Activated T-helper 1 cell treated with Interleukin-2 at 50 U/mL for 16 hours (primary cell): Measurements from ENCODE around the gene HOXC12.

Source experiments
- DNase-seq: peaks from one replicate; pipeline ENCODE4 v3.0.0-alpha.2; 2020; ENCODE audit warnings: low read depth

The HOXC12 gene

GRCh38 chr12:53954694-53955035, at the start of gene HOXC12:
HOXC12 (plus strand) TSS chr12:53954903; CDS start chr12:53954930, 27 bp downstream.
- DNase-seq = no peak

DNA sequence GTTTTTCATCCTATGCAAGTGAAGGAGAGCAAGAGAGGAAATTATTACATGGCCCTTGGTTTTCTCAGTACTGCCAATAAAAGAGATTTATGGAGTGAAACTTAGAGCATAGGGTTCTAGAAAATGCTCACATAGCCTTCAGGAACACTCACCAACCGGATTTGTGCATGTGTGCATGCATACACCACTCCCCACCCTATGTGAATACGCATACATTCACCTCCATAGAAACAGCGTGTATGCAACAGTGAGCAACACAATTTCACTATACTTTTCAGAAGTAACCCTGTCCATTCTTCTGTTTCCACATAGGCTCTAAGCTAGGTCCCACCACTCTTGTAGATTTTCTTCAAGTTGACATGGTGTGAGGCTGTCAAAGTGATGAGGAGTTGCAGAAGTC, 47.6 kb upstream of the HOXC12 start:
- no peak for DNase-seq

DNA sequence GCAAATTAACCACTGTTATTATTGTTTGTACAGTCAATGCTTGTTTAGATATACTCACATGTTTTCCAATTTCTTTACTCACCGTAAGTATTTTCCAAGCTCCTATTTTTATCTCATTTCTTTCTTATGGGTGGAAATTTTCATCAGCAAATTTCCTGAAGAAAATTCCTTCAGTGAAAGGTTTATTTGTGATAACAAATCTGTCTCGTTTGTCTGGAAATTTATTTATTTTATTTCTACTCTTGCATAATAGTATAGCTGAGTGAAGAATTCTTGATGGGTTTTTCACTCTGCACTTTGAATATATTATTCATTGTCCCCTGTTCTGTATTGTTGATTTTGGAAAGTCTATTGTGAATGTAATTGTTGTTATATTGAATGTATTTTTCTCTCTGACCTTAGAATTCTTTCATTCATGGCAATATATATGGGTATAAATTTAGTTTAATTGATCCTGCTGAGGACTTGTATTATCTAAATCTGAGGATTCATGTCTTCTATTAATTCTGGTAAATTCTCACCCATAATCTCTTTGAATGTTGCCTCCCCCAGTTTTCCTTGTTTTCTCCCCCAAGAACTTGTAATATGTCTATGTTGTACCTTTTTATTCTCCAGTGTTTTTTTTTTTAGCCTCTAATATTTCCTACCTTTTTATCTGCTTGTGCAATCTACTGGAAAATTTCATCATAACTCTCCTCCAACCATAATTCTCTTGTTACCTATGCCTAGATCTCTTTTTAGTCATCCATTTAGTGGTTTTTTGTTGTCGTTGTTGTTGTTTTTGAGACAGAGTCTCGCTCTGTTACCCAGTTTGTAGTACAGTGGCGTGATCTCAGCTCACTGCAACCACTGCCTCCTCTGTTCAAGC, 37.7 kb upstream of the HOXC12 start:
- DNase-seq = no peak

DNA sequence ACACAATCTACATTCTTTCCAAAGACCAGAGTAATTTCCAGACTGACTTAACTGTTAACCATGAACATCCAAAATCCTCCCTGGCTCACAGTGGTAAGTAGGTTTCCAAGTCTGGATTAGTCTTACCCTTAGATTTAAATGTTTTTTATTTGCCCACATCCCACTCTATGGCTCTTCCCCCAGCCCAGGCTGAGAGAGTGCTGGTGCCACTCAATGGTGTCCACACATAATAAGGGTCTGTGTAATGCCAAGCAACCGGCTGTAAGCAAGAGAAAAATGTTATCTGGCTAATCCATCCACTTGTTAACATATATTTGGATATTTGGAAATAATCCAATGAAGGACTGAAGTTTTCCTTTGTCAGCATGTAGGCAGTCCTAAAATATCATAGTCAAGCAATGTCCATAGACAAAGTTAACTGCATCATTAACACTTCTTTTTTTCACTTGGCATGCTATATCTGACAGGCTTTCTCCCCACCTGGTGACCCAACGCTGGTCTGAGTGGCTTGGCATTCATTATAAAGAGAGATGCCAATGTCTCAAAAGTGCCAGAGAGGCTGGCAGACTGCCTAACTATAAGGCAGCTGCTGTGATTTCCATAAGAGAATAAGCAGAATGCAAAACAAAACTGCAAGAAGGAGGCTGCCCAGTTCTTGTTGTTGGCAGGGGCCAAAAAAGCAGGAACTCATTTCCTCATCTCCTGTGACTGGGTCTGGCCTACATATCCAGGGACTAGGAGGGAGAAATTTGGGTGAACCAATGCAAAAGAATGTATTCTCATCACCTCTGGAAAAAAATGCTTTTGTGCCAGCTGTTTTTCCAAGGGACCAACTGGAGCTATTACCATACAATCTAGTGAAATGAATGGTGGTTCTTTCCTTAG, 29.9 kb upstream of the HOXC12 start:
- no peak for DNase-seq

DNA sequence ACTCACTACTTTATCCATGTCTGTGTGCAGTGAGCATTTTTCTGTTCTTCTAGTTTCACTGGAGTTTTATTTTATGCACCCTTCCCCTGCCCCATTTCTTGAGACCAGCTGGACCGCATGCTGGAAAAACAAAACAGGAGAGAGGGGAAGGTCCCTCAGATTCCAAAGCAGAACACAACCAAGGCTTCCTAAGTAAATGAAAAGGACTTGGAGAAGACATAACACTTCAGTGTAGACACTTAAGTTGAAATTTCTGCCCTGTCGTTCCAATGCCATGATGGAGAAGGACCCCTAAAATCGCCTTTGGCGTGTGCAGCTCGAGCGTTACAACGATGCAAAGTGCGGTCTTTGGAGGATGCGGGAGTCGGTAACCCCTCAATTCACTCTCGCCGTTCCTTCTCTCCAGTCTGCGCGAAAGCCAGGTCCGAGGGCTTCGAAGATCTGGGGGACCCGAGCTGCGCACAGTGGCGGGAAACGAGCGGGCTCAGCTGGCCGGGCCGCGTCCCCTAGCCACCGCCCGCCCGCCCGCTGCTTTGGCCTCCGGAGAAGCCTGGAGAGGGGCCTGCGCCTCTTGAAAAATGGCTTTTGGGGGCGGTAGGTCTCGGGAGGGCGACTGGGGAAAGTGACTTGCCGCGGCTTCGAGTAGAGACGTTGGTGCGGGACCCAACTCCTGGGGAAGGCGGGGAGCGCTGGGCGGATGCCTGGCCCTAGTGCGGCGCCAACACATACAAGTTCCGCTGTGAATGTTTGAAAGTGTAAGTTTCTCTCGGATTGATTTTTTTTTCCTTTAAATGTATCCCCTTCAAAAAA, 27.3 kb upstream of the HOXC12 start:
- DNase-seq = no peak

GRCh38 chr12:53928054-53928835, 26.5 kb upstream of the HOXC12 start:
- DNase-seq = no peak

DNA sequence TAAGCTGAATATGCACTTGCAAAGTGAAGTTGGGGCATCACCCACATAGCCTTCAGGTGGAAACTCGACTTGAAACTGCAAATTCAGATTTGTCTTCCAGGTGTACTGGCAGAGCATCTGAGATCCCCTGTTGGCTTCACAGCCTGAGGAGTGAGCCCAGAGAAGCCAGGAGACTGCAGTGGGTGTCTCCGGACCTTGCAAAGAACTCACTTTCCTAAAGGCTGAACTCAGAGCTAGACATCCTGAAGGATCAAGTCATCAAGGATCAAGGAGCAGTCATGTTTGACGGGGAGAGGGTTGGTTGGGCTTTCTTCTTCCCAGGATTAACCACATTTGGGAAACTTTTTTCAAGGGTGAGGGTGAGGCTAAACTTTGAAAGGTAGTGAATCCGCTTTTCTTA, 25.2 kb upstream of the HOXC12 start:
- DNase-seq = no peak

DNA sequence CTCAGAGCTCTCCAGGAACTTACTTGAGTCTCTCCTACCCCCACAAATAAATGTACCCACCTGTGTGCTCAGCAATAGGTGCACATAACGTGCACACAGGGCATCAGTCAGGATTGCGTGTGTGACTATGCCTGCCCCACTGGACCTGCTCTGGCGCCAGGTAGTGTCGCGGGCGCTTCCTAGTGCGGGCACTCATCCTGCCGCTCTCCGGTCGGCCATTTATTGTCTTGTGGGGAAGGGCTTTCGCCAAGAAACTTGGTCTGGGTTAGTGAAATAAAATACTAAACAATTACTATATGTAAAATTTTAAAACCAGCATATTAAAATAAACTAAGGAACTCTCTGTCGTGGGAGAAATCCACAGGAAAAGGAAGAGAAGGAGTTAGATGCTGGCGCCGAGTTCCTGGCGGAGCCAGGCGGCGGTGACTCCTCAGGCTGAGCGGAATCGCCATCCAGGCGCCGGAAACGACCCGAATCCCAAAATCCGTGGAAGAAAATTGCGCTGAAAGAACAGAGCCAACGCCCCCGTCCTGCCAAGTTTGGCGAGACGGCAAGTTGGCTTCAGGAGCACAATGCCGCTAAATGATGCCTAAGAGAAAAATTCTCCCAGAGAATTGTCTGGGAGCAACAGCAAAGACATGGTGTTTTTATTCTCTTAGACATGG, 24.0 kb upstream of the HOXC12 start:
- no peak for DNase-seq

- no peak for DNase-seq
Observed at GRCh38 chr12:53931844-53932581, 22.7 kb upstream of the HOXC12 start.

GRCh38 chr12:53932915-53933314, 21.8 kb upstream of the HOXC12 start:
- DNase-seq = no peak

- no peak for DNase-seq
Observed at GRCh38 chr12:53935383-53936341, 19.0 kb upstream of the HOXC12 start.

DNA sequence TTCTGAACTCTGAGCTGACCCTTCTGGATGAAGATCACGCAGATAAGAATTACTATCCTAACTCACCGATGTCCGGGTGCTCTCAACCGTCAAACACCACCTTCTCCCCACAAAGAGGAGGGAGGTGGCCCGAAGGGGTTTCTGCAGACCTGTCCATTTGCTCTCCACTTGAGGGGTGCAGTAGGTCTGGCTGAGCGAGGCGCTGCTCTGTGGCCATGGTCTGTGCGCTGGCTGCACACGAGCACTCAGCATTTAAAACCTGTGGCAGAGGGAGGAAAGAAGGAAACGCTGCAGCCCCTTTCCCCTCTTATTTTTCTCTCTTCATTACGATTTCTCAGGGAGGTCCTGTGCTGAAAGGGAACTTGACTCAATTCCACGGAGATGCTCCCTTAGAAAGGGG, 17.6 kb upstream of the HOXC12 start:
- no peak for DNase-seq

DNA sequence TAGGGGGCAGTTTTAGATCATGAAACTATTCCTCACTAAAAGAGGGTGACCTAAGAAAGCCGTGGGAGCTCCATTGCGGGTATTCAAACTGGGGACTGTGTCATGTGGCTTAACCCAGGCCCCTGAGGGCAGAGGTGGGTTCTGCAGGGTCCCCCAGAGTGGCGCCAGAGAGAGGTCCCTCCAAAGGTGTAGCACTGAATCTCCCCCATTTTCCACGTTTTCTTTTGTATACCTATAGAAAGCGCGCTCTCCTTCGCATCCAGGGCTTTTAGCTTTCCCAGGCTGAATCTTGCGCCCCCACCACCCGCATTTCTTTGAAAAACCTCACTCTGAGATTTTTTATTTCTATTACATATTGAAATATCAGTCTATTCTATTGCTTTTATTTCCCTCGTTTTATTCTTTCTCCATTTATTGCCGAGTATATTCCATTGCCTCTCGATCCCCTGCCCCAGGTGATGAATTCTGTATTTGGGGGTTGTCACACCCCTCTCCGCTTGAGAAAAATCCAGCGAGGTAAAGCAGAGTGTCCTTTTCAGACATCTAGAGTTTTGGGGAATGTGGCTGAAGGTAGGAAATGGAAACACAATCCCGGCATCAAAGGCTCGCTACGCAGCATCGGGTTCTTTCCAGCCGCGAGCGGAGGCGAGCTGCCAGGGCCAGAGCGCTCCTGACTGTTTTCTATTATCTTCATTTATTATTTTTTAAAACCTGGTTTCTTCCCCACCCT, 16.9 kb upstream of the HOXC12 start:
- no peak for DNase-seq

GRCh38 chr12:53938326-53939140, 16.2 kb upstream of the HOXC12 start, which contains the start of gene HOXC13:
HOXC13 (plus strand) TSS chr12:53938831; CDS start chr12:53938907, 76 bp downstream.
- no peak for DNase-seq

GRCh38 chr12:53939141-53940108, 15.3 kb upstream of the HOXC12 start:
- DNase-seq = no peak

DNA sequence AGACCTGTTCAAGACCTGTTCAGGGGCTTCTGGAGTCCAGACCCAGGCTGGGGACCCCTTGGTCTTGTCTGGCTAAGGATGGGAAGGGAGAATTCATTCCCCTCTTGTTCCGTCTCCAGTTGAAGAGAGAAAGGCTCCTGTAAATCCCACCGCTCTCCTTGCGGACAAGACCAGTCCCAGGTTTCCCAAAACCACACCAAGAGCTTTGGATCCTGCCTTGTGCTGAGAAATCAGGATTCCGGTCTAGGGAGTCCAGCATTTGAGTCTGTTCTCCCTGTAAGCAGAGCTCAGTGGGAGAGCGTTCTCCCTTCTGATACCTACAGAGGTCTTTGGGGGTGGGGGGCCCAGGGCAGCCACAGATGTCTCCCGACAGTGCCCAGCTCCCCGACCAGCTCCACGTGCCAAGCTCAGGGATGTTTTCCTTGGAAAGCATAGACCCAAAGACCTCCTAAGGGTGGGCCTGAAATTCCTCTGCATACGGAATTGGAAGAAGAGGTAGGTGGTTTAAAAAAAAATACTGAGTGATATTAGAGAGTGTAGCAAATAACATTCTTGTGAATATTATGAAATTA, 14.2 kb upstream of the HOXC12 start:
- DNase-seq = no peak
